HG03025 (cell line): ENCODE measurements around the gene AFG3L2.
"Not testable (repeated sequence)": the region's sequence is repeated elsewhere in the genome, so short reads cannot be mapped to it uniquely, and the experiment has no call there.

ENCODE experiments used
- ATAC-seq: cut with Tn5 transposase; IDR thresholded peaks from one replicate; pipeline ENCODE4 v1.9.1; 2021; ENCODE audit warnings: mild to moderate bottlenecking, moderate library complexity; ENCODE audit not compliant: unreplicated experiment, low FRiP score

The AFG3L2 gene

GRCh38 chr18:12376754-12377555, at the start of gene AFG3L2:
AFG3L2 (minus strand) TSS chr18:12377227; CDS start chr18:12377082, 145 bp downstream.
- ATAC-seq, result peak; percentile 88

- no peak for ATAC-seq
Observed at GRCh38 chr18:12424252-12424651, 47.2 kb upstream of the AFG3L2 start.

- ATAC-seq, result no peak
Observed at GRCh38 chr18:12423820-12424219, 46.8 kb upstream of the AFG3L2 start.

- ATAC-seq, result no peak
Observed at GRCh38 chr18:12423393-12423792, 46.4 kb upstream of the AFG3L2 start.

GRCh38 chr18:12422936-12423335, 45.9 kb upstream of the AFG3L2 start:
- no peak for ATAC-seq

- ATAC-seq, result no peak
Observed at GRCh38 chr18:12421732-12422131, 44.7 kb upstream of the AFG3L2 start.

GRCh38 chr18:12420821-12421421, 43.9 kb upstream of the AFG3L2 start:
- no peak for ATAC-seq

GRCh38 chr18:12417687-12418086, 40.7 kb upstream of the AFG3L2 start:
- no peak for ATAC-seq

GRCh38 chr18:12416098-12416729, 39.2 kb upstream of the AFG3L2 start:
- ATAC-seq, result no peak

GRCh38 chr18:12411456-12411855, 34.4 kb upstream of the AFG3L2 start:
- ATAC-seq, result no peak

- not testable (repeated sequence) for ATAC-seq
Observed at GRCh38 chr18:12410747-12411146, 33.7 kb upstream of the AFG3L2 start.

GRCh38 chr18:12410081-12410481, 33.1 kb upstream of the AFG3L2 start:
- no peak for ATAC-seq

GRCh38 chr18:12409469-12409868, 32.4 kb upstream of the AFG3L2 start:
- no peak for ATAC-seq

GRCh38 chr18:12408247-12408869, 31.3 kb upstream of the AFG3L2 start:
- ATAC-seq, result no peak

- ATAC-seq, result no peak
Observed at GRCh38 chr18:12406371-12407111, 29.5 kb upstream of the AFG3L2 start.

- no peak for ATAC-seq
Observed at GRCh38 chr18:12405066-12405465, 28.0 kb upstream of the AFG3L2 start.

GRCh38 chr18:12403601-12404506, 26.8 kb upstream of the AFG3L2 start:
- no peak for ATAC-seq

- no peak for ATAC-seq
Observed at GRCh38 chr18:12401881-12402280, 24.9 kb upstream of the AFG3L2 start.

- ATAC-seq, result no peak
Observed at GRCh38 chr18:12399231-12399630, 22.2 kb upstream of the AFG3L2 start.
